ENCODE data around the gene ZNF618.

Gene ZNF618

DNA sequence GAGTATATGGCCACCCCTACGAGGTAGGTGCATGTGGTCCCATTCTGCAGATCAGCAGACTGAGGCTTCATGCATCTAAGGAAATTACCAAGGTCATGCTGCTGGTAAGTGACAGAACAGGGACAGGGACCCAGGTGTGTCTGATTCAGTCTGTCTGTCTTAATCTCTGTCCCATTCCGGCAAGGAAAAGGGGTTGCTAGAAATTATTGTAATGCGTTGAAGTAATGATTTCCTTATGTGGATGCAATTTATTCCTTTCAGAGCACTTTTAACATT lies 125.2 kb downstream of the ZNF618 start:
- DNase-seq (ENCODE audit: low read depth in 2 of 2), result no peak

DNA sequence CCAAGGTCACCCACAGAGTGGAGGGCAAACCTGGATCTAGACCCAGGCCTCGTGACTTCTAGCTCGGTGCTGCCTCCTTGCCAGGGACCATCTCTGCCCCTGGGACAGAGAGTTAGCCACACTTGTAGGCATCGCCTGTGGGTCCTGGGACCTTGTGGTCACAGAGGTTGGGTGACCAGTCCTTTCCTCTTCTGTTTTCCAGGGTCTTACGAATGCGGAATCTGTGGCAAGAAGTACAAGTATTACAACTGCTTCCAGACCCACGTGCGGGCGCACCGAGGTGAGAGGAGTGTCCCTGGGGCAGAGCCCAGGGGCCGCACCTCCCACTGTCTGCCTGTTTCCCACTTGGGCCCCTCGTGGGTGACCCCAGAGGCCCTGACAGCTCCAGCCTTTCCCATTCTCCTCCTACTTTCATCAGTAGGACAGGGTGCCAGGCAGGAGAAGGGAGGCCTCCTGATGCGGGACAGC lies 125.7 kb downstream of the ZNF618 start:
- DNase-seq (ENCODE audit: low read depth in 2 of 2), result no peak

DNA sequence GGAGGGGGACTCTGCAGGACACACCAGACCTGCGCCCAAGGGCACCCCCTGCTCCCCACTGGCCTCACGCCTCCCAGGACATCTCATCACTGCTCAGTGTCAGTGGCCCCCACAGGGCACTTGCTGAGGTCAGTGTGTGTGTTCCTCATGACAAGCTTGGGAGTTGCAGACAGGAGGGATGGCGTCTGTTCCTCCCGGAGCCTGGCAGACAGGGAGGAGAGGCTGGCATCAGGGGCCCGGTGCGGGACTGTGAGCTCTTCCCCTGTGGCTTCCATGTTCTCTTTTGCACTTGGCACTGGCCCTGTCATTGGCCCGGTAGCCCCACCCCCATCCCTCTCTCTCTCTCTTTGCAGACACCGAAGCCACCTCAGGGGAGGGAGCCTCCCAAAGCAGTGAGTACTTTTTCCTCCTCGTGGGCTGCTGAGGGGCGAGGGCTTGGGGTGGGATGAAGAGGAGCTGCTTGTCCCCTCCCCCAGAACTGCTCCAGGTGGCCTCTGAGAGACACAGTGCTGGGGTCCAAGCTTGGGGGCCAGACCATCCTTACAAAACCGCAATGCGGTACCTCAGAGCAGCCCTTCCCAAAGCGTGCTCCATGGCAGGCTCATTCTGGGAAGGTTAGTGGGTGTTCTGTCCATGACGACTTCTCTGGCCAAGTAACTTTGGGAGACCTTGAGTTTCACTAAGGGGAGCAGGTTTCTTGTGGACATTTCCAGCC lies 126.3 kb downstream of the ZNF618 start:
- DNase-seq (ENCODE audit: low read depth in 2 of 2), result no peak

DNA sequence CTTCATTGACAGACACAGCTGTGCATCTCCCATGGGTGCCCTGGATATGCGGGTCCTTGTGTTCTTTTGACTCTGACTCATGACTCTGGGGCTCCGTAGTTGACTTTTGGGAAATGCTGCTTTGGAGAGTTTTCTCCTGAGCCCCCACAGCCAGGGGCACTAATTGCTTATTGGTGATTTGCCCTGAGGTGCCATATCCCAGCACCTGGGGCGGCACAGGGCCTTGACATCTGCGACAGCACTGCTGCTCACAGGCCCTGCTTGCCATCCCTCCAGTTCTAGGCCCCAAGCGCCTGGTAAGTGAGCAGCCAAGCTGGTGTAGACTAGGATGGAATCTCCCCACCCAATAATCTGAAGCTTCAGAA lies 126.9 kb downstream of the ZNF618 start:
- DNase-seq (ENCODE audit: low read depth in 2 of 2), result no peak

DNA sequence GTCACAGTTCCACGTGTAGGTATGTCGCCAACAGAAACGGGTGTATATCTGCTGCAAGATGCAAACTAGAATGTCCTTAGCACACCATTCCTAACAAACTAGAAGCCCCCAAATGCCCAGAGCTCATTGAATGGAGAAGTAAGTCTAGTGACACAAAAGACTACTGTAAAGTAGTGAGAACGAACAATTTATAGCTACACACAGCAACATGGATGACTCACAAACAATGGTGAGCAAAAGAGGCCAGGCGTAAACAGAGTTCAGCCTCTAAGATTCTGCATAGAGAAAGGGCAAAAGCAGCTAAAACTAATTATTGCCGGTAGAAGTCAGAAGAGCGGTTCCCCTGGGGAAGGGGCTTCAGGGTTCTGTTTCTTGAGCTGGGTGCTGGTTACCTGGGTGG lies 127.2 kb downstream of the ZNF618 start:
- DNase-seq (ENCODE audit: low read depth in 2 of 2), result no peak

DNA sequence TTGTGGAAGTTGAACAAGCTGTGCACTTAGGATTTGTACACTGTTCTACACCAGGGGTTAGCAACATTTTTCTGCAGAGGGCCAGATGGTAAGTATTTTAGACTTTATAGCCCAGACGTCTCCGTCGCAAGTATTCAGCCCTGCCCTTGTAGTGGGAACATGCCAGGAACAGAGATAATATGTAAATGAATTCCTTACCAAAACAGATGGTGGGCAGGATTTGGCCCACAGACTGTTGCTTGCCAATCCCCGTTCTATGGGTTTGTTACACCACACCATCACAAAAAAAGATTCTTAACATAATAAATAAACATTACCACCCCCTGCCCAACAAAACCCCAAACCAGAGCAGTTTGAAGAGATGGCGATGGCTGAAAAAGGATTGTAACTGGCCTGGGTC lies 127.6 kb downstream of the ZNF618 start:
- no peak for DNase-seq (ENCODE audit: low read depth in 2 of 2)

DNA sequence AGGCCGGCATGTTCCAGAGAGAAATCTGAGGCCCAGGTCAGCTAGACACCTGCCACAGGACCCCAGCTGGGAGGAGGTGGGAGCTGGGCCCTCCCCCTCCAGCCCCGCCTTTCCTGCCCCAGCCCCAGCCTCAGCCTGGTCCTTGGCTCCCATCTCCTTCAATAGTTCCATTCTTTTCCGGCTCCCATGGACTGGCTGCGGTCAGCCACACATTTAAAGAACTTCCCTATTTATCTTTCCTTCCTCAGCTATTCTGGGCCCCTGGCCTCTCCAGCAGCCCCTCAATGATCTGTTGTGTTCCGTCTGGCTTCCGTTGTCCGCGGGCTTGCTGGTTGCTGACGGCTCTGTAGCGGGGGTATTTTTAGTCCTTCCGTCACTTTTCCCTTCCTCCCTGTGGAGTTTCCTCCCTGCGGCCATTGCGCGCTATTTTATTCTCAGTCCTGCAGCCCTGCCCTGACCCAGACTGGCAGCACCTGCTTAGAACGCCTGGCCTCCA lies 128.2 kb downstream of the ZNF618 start:
- DNase-seq (ENCODE audit: low read depth in 2 of 2), result no peak

DNA sequence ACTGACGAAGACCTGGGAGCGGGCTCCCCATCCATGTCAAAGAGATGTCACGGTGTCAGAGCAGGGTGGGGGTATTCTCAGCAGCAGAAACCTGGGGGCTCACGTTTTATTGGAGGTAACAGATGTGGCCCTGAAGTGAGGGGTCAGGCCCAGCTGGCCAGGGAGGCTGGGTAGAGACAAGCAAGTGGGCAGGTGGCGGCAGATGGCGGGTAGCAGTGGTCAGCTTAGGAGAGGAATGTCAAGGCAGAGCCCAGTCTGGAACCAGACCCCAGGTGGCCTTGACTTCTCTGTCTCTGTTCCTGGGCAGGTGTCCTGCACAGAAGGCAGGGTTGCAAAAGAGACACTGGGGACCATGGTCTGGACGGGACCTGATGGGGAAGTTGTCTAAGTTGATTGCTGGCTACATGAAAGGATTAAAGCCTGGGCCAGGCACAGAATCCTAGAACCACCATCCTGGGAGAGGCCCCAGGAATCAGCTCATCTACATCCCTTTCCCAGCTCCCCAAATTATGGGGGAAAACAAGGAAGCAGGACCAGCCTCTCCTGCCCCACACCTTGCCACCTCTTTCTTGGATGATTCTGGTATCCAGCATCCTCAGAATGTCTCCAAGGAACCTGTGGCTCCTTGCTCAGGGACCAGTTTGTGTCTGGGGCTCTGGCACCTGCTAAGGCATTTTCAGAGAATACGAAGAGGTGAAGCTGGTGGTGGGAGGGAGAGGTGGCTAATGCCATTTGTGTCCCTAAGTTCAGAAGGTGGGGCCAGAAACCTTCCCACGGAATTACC lies 129.5 kb downstream of the ZNF618 start:
- no peak for DNase-seq (ENCODE audit: low read depth in 2 of 2)

DNA sequence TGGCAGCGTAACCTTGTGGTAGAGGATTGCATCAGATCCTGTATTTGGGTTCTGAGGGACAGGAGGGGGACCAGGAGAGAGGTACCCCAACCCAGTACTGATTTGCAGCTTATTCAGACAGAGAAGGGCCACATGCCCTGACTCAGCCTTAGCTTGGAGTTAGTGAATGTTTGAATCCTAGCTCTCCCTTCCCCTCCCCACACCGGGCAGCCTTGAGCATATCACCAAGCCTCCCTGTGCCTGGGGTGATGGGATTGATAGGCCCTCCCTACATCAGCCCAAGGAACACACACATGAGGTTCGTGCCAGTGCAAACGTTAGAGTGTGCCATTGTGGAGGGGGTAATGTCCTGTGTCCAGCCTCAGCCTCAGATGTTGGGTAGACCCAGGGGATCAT lies 130.0 kb downstream of the ZNF618 start:
- DNase-seq (ENCODE audit: low read depth in 2 of 2), result no peak

DNA sequence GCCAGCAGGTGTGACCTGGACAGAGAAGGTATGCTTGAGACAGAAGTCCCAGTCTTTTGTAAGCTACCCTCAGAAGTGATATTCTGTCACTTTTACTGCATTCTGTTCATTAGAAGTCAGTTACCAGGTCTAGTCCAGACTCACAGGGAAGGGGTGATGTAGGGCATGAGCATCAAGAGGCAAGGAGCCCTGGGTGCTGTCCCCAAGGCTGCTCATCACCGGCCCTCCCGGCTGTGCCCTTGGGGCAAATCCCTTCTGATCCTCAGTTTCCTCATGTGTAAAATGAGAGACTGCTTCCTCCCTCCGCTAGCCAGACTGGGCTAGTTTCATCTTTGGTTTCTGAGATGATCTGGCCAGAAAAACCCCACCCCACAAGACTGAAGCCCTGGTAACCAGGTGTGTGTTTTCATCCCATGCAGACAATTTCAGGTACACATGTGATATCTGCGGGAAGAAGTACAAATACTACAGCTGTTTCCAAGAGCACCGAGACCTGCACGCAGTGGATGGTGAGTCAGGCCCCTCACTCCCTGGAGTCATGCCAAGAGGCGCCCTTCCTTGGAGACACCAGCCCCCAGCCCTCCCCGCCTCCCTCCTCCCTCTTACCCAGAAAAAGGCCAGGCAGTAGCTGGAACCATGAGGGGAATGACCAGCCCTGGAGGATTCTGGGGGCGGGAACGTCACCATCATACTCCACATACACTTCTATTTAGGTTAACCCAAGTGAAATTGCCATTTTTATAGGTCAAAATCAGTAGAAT lies 131.0 kb downstream of the ZNF618 start:
- no peak for DNase-seq (ENCODE audit: low read depth in 2 of 2)

DNA sequence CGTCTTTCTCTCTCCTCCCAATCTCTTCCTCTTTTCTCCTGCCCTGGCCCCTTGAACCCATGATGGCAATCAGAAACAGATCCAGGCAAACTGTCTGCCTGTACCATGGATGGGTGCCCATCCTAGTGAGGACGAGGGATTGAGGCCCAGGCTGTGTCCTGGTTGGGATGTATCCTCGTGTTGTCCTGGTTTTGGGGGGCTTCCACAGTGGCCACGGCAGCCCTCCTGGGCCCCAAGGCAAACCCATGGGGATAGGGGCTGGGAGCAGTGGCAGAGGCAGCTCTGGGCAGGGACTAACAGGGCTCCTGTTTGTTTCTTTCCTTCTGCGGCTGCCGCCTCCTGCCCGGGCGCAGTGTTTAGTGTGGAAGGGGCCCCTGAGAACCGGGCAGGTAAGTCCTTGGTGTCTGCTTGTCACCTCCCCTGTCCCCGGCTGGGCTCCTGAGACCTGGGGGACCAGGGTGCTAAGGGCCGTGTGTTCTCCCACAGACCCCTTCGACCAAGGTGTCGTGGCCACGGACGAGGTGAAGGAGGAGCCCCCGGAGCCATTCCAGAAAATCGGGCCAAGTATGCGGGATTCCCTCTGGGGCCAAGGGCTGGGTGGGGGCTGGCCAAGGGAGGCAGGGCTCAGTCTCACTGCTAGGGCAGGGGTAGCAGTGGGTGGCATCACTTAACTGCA lies 132.0 kb downstream of the ZNF618 start:
- DNase-seq (ENCODE audit: low read depth in 2 of 2), result no peak

DNA sequence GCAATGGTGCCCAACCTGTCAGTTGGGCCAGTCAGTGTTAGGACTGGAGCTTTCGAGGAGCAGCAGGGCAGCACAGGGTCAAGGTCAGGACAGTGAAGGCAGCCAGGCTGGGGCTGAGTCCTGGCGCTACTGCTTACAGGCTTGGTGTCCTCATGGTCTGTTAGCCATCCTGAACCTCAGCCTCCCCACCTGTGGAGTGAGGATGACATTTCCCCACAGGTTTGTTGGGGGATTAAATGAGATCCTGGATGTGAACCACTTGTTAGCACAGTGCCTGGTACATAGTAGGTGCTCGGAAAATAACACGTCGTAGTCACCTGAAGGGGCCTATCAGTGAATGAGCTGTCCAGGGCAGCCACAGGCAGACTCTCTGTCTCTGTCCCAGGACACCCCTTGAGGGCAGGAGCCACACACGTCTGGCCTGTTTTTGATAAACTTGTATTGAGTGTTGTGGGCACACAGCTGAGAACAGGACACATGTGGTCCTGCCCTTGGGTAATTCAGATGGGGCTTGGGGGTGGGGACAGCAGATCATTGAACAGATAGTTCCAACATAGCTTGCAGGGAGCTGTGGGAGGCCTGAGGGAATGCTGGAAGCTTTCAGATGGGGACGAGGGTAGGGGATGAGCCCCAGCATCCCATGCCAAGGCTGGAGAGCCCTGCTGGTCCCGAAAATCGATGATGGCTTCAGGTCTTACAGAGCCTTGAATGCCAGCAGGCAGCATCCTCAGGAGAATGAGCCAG lies 132.7 kb downstream of the ZNF618 start:
- DNase-seq (ENCODE audit: low read depth in 2 of 2), result no peak

DNA sequence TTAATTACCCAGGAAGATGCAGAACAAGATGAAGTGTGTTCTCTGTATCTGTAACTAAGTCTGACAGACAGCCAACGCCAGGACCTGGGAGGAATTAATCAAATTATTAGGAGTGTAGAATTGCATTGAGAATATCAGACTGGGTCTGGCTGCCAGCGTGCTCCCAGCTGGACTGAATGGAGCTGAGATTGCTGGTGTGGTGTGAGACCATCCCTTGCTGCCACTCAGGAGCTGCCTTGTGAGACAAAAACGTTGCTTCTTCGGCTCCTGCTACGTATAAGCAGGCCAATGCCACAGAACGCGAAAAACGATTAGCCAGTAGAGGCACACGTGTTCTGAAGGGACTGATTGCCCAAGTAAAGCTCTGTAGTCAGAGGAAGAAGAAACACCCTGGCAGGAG lies 135.2 kb downstream of the ZNF618 start:
- no peak for DNase-seq (ENCODE audit: low read depth in 2 of 2)

DNA sequence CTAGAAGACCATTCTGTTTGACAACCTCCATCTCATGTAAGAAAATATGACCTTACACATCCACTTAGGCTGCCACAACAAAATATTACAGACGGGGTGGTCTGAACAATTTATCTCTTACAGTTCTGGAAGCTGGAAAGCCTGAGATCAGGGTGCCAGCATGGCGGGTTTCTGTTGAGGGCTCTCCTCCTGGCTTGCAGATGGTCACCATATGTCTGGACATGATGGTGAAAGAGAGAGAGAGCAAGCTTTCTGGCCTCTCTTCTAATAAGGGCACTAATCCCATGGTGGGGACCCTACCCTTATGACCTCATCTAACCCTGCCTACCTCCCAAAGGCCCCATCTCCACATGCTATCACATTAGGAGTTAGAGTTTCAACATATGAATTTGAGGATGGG lies 136.0 kb downstream of the ZNF618 start:
- no peak for DNase-seq (ENCODE audit: low read depth in 2 of 2)

DNA sequence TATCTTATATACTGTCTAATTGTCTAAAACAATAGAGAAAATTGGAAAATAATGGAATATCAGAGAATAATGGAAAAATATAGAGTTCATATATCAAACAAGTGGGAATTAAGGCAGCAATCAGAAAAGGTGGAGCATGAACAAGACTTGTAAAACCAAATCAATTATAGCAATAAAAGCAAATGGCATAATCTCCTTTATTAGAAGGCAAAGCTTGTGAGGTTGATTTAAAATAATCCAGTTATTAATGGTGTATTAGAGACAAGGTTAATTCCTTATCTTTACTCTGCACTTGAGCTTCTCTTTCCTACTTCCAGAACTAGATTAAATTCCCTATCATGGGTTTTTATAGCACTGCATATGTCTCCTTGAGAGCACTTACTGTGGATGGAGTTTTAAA lies 137.9 kb downstream of the ZNF618 start:
- no peak for DNase-seq (ENCODE audit: low read depth in 2 of 2)

DNA sequence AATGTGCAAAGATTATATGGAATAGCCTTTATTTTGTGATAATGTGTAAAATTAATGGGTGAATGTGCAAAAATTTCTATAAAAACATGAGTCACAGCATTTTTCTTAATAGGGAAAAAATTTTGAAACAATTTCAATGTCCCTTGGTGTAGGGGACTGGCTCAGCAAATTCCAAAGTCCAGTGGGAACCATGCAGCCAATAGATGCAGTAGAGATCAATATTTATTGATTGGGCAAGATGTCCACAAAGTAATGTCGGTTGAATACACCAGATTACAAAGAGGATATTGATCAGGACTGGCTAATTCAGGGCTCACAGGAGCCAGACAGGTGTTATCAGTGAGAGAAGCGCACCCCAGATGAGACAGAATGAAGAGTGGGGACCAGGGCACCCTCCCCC lies 139.5 kb downstream of the ZNF618 start:
- DNase-seq (ENCODE audit: low read depth in 2 of 2), result no peak

DNA sequence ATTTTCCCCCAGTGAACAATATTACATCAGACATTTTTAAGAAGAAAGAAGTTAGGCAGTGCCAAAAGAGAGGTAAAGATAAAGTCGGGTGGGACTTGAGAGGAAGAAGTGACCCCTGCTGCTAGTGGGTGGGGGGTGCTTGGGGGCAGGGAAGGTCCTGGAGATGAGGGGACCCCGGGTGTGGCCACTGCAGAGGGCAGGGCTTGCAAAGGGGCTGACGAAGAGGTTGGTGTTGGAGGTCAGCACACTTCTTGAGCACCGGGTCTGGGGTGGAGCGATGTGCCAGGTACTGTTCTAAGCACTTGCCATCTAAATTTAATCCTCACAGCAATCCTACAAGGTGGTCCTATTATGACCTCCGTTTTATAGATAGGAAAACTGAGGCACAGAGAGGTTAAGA lies 140.0 kb downstream of the ZNF618 start:
- DNase-seq (ENCODE audit: low read depth in 2 of 2), result no peak

DNA sequence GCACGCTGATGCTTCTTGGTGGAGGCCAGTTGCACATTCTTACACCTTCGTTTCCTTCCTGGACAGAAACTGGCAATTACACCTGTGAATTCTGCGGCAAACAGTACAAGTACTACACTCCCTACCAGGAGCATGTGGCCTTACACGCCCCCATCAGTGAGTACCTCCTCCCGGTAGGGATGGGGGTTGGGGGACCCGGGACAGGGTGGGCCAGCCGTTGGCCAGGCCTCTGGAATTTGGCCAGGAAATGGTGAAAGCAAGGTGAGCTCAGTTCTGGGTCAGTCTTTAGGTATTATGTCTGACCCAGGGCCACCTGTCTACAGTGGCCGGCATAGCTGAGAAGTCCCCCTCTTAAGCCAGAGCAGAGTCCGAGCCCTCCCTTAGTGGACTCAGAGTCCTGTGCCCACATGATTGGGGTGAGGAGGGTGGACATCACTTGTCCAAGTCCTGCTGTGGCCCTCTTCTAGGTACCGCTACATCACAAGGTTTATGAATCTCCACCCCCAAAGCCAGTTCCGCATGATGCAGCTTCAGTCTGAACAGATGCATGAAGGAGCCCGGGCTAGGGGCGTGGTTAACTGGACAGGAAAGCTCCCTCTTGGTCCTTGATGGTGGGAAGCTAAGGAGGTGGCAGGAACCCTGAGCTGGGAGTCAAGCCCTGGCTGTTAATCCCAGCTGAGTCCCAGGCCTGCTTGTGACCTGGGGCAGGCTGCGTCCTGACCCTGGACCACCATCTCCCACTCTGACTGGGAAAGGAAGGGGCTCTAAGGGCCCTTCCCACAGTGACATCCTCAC lies 140.7 kb downstream of the ZNF618 start:
- no peak for DNase-seq (ENCODE audit: low read depth in 2 of 2)

DNA sequence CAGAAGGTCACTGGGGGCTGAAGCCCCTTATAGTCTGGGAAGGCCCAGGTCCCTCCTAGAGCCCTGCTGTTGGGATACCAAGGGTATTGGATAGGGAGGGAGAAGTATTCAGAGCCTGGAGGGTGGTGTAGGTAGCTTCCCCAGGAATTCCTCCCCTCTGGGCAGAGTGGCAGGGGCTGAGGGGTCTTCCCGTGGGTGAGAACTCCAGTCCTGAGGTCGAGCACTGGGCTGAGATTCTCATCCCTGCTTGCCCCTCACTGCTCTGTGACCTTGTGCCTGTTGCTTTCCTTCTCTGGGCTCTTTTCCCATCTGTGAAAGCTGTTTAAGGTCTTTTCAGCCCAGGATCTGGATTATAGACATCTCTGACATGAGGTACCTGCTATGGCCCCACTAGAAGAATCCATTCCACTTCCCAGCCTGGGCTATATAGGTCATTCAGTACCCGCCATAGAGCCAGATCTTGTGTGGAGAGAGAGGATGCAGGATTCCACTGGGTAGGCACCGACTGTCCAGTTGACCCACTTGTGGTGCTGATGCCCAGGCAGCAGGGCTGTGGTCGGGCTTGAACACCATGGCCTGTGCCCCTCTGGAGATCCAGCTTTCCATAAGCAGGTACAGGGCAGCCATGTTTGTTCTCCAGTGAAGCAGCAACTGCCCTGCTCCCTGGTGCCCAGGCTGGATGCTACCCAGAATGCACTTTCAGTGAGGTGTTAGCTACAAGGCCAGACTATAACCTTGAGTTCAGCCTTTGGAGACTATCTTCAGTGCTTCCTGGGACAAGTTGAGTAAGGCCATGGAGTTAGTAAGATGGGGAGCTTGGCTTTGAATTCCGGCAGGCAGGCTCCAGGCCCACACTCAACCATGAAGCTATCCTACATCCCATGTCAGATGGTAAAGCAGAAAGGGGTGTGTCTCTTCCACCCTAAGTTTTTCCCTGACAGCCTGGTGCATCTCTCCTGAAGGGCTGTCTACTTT lies 141.9 kb downstream of the ZNF618 start:
- no peak for DNase-seq (ENCODE audit: low read depth in 2 of 2)

DNA sequence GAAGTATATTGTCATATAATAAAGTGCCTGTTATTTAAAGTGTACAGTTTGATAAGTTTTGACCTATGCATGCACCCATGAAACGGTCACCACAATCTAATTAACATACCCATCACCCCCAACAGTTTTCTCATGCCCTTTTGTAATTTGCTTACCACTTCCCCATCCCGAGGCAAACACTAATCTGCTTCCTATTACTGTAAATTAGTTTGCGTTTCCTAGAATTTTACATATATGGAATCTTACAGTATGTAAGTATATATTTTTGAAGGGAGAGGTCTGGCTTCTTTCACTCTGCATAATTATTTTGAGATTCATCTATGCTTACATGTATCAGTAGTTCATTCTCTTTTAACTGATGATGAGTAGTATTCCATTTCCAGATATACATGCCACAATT lies 145.5 kb downstream of the ZNF618 start:
- no peak for DNase-seq (ENCODE audit: low read depth in 2 of 2)
